ENCODE data around the gene CPLANE1. TPM values are rescaled to one million over a fixed set of nuclear protein-coding genes. Genes with fewer than 3 reads are reported as not detected.
"Not testable (repeated sequence)": the region's sequence is repeated elsewhere in the genome, so short reads cannot be mapped to it uniquely, and the experiment has no call there.

Gene CPLANE1
- 21.4 and 23.1 TPM in 2 replicates for total RNA-seq (ENCODE audit: low replicate concordance)
- long read RNA-seq, partial matches to known transcripts, result 4 of 11 reads
- long read RNA-seq, other reads (novel, unspliced or antisense), result 7 of 11 reads

DNA sequence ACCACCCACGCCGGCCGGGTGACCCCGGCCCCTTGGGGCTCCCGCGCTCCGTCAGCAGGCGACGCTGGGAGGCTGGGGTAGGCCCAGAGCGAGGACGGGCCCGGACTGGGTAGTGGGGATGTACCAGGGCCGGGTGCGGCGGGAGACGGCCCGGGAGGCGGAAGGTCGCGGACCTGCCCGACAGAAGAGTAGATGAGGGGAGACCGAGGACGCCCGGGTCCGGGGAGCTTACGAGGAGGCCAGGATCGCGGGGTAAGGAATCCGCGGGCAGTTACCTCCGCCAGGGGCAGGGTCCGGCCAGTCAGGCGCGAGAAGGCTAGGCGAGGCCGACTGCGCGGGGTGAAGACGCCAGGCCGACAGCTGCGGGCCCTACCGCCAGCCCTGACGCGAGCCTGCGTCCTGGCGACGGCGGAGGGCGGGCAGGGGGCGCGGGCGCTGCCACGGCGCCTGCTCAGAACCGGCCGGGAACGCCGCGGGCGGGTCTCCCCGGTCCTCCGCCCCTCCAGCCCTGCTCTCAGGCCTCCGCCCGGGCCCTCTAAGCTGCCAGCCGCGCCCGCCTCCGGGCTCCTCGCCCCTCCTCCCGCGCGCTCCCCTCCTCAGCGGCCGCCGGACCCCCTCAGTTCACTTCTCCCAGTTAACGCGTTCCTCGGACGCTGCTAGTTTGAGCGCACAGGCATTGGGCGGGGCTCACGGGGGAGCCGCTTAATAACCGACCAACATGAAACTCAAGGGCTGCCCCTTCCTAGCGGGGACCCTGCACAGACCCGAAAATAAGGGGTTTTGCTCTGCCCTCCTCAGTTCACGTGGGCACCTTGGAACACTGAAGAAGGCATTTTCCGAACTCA is at the start of gene CPLANE1:
Gene CPLANE1 (minus strand): TSS at position 407 of the 845 bp plus-strand sequence. CDS start 1,678 bp downstream, outside the sequence.
- TF ChIP-seq, protein P1, sequence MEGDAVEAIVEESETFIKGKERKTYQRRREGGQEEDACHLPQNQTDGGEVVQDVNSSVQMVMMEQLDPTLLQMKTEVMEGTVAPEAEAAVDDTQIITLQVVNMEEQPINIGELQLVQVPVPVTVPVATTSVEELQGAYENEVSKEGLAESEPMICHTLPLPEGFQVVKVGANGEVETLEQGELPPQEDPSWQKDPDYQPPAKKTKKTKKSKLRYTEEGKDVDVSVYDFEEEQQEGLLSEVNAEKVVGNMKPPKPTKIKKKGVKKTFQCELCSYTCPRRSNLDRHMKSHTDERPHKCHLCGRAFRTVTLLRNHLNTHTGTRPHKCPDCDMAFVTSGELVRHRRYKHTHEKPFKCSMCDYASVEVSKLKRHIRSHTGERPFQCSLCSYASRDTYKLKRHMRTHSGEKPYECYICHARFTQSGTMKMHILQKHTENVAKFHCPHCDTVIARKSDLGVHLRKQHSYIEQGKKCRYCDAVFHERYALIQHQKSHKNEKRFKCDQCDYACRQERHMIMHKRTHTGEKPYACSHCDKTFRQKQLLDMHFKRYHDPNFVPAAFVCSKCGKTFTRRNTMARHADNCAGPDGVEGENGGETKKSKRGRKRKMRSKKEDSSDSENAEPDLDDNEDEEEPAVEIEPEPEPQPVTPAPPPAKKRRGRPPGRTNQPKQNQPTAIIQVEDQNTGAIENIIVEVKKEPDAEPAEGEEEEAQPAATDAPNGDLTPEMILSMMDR (conservative IDR thresholded peaks at IDR 0.05), result peak; percentile 46
- H3K9me3 Mint-ChIP-seq, result no peaks in the 10 kb centered on the region
- H3K36me3 Mint-ChIP-seq, result no peaks in the 10 kb centered on the region
- H3K4me3 Mint-ChIP-seq, result peak within 1 kb of the TSS; percentile 93
- no peaks in the 10 kb centered on the region for H3K27me3 Mint-ChIP-seq
- peaks cover 10% of the 10 kb centered on the region for H3K4me1 Mint-ChIP-seq (ENCODE audit: unreplicated experiment)
- peak within 1 kb of the TSS; percentile 94 for H3K27ac Mint-ChIP-seq
- peak; percentile 89 for DNase-seq (ENCODE audit: extremely low spot score, unreplicated experiment)

- not testable (repeated sequence) for H3K27me3 Mint-ChIP-seq; DNase-seq (ENCODE audit: extremely low spot score, unreplicated experiment); H3K9me3 Mint-ChIP-seq; H3K4me1 Mint-ChIP-seq (ENCODE audit: unreplicated experiment); H3K4me3 Mint-ChIP-seq; H3K27ac Mint-ChIP-seq
- peaks cover 32% of the 10 kb centered on the region for H3K36me3 Mint-ChIP-seq
Observed at GRCh38 chr5:37296313-37296712, 47.1 kb upstream of the CPLANE1 start.

GRCh38 chr5:37283214-37283820 is 34.1 kb upstream of the CPLANE1 start:
- no peak overlapping the region for H3K4me3 Mint-ChIP-seq
- H3K36me3 Mint-ChIP-seq, result peaks cover 21% of the 10 kb centered on the region
- TF ChIP-seq, protein P1 (conservative IDR thresholded peaks at IDR 0.05), result no peak

GRCh38 chr5:37275511-37275910 is 26.3 kb upstream of the CPLANE1 start:
- Mint-ChIP-seq H3K36me3 (peaks cover 6% of the 10 kb centered on the region), H3K27me3 (no peaks in the 10 kb centered on the region), H3K4me3 (no peak overlapping the region), H3K4me1 (ENCODE audit: unreplicated experiment) (peaks cover 4% of the 10 kb centered on the region), H3K9me3 (peaks cover under 1% of the 10 kb centered on the region), H3K27ac (no peak overlapping the region)
- no peak for DNase-seq (ENCODE audit: extremely low spot score, unreplicated experiment)
- TF ChIP-seq, protein P1 (conservative IDR thresholded peaks at IDR 0.05), result no peak

More at GRCh38 chr5:37283214-37283820, 34.1 kb upstream of the CPLANE1 start:
- Mint-ChIP-seq H3K4me1 (ENCODE audit: unreplicated experiment) (no peaks in the 10 kb centered on the region), H3K27me3 (no peaks in the 10 kb centered on the region), H3K27ac (no peak overlapping the region), H3K9me3 (peaks cover 14% of the 10 kb centered on the region)
- no peak for DNase-seq (ENCODE audit: extremely low spot score, unreplicated experiment)

- DNase-seq (ENCODE audit: extremely low spot score, unreplicated experiment), result no peak
- H3K27ac Mint-ChIP-seq, result peak overlapping the region; percentile 98
- H3K4me1 Mint-ChIP-seq (ENCODE audit: unreplicated experiment), result peaks cover 4% of the 10 kb centered on the region
- H3K4me3 Mint-ChIP-seq, result peak overlapping the region; percentile 50
- no peaks in the 10 kb centered on the region for H3K27me3 Mint-ChIP-seq
- peaks cover 7% of the 10 kb centered on the region for H3K36me3 Mint-ChIP-seq
- H3K9me3 Mint-ChIP-seq, result peaks cover 5% of the 10 kb centered on the region
- TF ChIP-seq, protein P1 (conservative IDR thresholded peaks at IDR 0.05), result no peak
Observed at GRCh38 chr5:37272511-37272910, 23.3 kb upstream of the CPLANE1 start.

GRCh38 chr5:37268100-37268499 is 18.9 kb upstream of the CPLANE1 start:
- not testable (repeated sequence) for H3K4me3 Mint-ChIP-seq; DNase-seq (ENCODE audit: extremely low spot score, unreplicated experiment); H3K4me1 Mint-ChIP-seq (ENCODE audit: unreplicated experiment); H3K27ac Mint-ChIP-seq; H3K27me3 Mint-ChIP-seq; H3K9me3 Mint-ChIP-seq; H3K36me3 Mint-ChIP-seq

Measured in type B pancreatic cell (in vitro differentiated cells).